Erythroblast (primary cell): ENCODE measurements around the gene CMSS1.

Source experiments
- GATA1 ChIP-seq: IDR thresholded peaks from 2 replicates; pipeline ENCODE4 v1.6.1; 2011; ENCODE audit warnings: low read depth, mild to moderate bottlenecking, control low read depth, low read length, moderate library complexity
- POLR2A ChIP-seq: IDR thresholded peaks from 2 replicates; pipeline ENCODE4 v1.6.1; 2011; ENCODE audit warnings: mild to moderate bottlenecking, low read length

DNA sequence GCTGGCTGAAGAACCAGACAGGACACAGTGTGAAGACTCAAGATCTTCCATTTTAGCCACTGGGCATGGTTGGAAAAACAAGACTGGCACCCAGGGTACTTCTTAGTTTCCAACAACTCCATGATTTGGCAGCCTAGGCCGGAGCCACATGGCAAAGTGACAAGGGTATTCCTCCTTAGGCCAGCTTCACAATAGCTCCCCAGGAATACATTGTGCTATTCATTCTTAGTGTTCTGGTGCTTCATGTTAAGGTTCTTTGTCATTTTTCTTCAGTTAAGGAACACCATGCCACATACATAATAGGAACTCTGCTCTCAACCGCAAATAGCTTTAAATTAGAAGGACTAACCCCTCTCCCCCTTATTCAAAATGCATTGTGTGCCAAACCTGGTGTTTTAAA lies 304.7 kb downstream of the CMSS1 start:
- TF ChIP-seq POLR2A (no peak), GATA1 (no peak)
